ENCODE measurements around the gene SCNN1B.
A peak's percentile ranks its signal among the peaks of the same experiment; 100 is the strongest.
"Not testable (repeated sequence)": the region's sequence is repeated elsewhere in the genome, so short reads cannot be mapped to it uniquely, and the experiment has no call there.

Gene SCNN1B

DNA sequence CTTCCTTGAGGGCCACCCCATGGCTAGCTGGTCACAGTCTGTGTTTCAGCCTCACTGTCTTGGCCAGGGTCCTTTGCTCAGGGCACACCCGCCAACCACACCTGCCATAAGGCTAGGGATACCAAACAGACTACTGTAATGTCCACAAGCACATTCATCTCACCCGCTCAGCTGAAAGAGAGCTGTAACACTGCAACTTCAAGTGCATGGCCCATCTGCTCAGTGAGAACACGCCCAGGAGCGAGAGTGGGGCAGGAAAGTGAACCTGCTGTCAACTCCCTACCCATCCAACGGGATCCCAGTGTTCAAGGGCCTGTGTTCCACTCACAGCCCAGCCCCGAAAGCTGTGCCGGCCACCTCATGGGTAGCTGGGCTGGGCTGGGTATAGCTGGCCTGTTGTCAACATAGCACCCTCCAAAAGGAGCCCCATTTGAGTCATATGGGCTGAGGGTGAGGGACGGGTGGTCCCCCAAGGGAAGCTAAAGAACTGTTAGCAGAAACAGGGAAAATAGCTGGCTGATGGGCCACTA, 55.7 kb downstream of the SCNN1B start:
- no peak for ATAC-seq (replicated peaks)
- Mint-ChIP-seq H3K27me3 (peaks cover 16 to 46% of the 10 kb centered on the region in 2 donors), H3K36me3 (ENCODE audit: insufficient read depth) (peaks cover 4% of the 10 kb centered on the region), H3K4me1 (ENCODE audit: low read depth in 2 of 2) (no peaks in the 10 kb centered on the region), H3K27ac (no peak overlapping the region), H3K4me3 (no peak overlapping the region), H3K9me3 (no peaks in the 10 kb centered on the region)
- DNase-seq, result no peak

- H3K9me3 Mint-ChIP-seq, result no peaks in the 10 kb centered on the region
- DNase-seq (no peak), ATAC-seq (replicated peaks) (no peak)
- H3K4me3 Mint-ChIP-seq, result no peak overlapping the region
- no peak overlapping the region for H3K27ac Mint-ChIP-seq
- H3K36me3 Mint-ChIP-seq (ENCODE audit: insufficient read depth), result peaks cover 4% of the 10 kb centered on the region
- H3K4me1 Mint-ChIP-seq (ENCODE audit: low read depth in 2 of 2), result no peaks in the 10 kb centered on the region
- peaks cover 12 to 35% of the 10 kb centered on the region in 2 donors for H3K27me3 Mint-ChIP-seq
Observed at GRCh38 chr16:23359092-23359760, 57.1 kb downstream of the SCNN1B start.

DNA sequence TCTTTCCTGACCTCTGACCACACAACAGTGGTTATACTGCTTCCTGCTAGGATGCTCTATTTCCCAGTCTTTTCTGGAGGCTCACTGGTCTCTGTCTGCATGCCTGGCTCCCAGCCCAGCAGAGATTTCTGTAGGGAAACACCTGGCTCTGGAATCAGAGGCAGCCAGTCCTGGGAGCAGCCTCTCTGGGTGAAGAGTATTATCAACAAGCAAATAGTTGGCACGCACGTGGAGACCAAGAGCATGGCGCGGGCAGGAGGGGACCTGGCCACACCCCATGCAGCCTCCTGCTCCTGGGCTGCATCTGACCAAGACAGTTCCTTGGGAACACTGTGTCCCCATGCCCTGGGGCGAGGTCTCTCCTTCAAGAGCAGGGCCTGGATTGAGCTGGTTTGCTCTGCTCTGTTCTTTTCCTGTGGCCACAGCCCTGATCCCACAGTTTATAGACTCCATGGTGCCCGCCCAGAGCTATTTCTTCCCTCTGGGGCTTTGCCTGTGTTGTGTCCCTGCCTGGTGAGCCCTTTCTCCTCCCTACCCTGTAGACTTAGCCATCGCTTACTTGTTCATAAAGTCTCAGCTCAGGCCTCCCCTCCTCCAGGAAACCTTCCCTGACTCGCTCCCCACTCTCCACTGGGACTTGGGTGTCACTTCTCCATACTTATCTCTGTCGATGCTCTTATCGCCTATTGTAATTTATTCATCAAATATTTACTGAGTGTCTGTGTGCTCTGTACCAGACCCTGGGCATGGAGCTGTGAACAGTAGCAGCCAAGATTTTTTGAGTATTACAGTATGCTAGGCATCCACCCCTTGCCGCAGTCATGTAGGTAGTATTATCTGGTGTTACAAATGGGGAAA, 60.6 kb downstream of the SCNN1B start:
- Mint-ChIP-seq H3K9me3 (no peaks in the 10 kb centered on the region), H3K36me3 (ENCODE audit: insufficient read depth) (peaks cover 2% of the 10 kb centered on the region), H3K27me3 (peaks cover 0 to 17% of the 10 kb centered on the region in 2 donors), H3K4me1 (ENCODE audit: low read depth in 2 of 2) (peaks cover 3 to 12% of the 10 kb centered on the region in 2 donors), H3K27ac (no peak overlapping the region), H3K4me3 (no peak overlapping the region)
- DNase-seq (no peak), ATAC-seq (replicated peaks) (no peak)

GRCh38 chr16:23365602-23366240, 63.6 kb downstream of the SCNN1B start:
- Mint-ChIP-seq H3K9me3 (no peaks in the 10 kb centered on the region), H3K27me3 (peaks cover 0 to 14% of the 10 kb centered on the region in 2 donors), H3K4me3 (peak overlapping the region in 1 of 2 donors; percentile 13), H3K36me3 (ENCODE audit: insufficient read depth) (peaks cover 2% of the 10 kb centered on the region), H3K4me1 (ENCODE audit: low read depth in 2 of 2) (peaks cover 3 to 12% of the 10 kb centered on the region in 2 donors), H3K27ac (peak overlapping the region in 1 of 2 donors; percentile 35)
- ATAC-seq (replicated peaks) (no peak), DNase-seq (no peak)

DNA sequence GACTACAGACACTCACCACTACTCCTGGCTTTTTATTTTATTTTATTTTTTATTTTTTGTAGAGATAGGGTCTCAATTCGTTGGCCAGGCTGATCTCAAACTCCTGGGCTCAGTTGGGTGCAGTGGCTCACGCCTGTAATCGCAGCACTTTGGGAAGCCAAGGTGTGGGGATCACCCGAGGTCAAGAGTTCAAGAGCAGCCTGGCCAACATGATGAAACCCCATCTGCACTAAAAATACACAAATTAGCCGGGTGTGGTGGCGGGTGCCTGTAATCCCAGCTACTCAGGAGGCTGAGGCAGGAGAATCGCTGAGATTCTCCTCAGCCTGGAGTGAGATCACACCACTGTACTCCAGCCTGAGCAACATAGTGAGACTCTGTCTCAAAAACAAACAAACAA, 64.2 kb downstream of the SCNN1B start:
- not testable (repeated sequence) for H3K27ac Mint-ChIP-seq

GRCh38 chr16:23367564-23367963, 65.5 kb downstream of the SCNN1B start:
- no peaks in the 10 kb centered on the region for H3K9me3 Mint-ChIP-seq

More for the DNA sequence above, 64.2 kb downstream of the SCNN1B start:
- not testable (repeated sequence) for DNase-seq; H3K36me3 Mint-ChIP-seq (ENCODE audit: insufficient read depth); ATAC-seq (replicated peaks); H3K9me3 Mint-ChIP-seq; H3K4me3 Mint-ChIP-seq
- Mint-ChIP-seq H3K4me1 (ENCODE audit: low read depth in 2 of 2) (peaks cover 3 to 12% of the 10 kb centered on the region in 2 donors), H3K27me3 (peaks cover 0 to 18% of the 10 kb centered on the region in 2 donors)

DNA sequence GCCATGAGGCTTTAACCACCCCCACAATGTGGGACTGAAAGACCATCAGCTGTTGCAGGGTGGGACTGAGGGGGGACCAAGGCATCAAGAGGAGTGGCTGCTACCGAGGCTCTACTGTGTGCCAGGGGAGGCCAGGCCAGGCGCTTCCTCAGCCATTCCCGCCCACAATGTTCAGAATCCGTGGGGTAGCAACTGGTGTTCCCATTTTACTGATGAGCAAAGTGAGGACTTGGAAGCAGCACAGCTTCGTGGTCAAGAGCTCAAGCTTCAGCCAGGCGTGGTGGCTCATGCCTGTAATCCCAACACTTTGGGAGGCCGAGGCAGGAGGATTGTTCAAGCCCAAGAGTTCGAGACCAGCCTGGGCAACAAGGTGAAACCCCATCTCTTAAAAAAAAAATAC, 65.9 kb downstream of the SCNN1B start:
- peaks cover 3 to 12% of the 10 kb centered on the region in 2 donors for H3K4me1 Mint-ChIP-seq (ENCODE audit: low read depth in 2 of 2)
- H3K9me3 Mint-ChIP-seq, result no peaks in the 10 kb centered on the region
- peaks cover 2% of the 10 kb centered on the region for H3K36me3 Mint-ChIP-seq (ENCODE audit: insufficient read depth)
- ATAC-seq (replicated peaks) (no peak), DNase-seq (no peak)
- no peak overlapping the region for H3K27ac Mint-ChIP-seq
- H3K27me3 Mint-ChIP-seq, result peaks cover 0 to 12% of the 10 kb centered on the region in 2 donors
- H3K4me3 Mint-ChIP-seq, result no peak overlapping the region

More at GRCh38 chr16:23367564-23367963, 65.5 kb downstream of the SCNN1B start:
- Mint-ChIP-seq H3K27me3 (peaks cover 0 to 15% of the 10 kb centered on the region in 2 donors), H3K27ac (no peak overlapping the region), H3K4me3 (no peak overlapping the region), H3K4me1 (ENCODE audit: low read depth in 2 of 2) (peaks cover 3 to 12% of the 10 kb centered on the region in 2 donors), H3K36me3 (ENCODE audit: insufficient read depth) (peaks cover 2% of the 10 kb centered on the region)
- DNase-seq (no peak), ATAC-seq (replicated peaks) (no peak)

GRCh38 chr16:23368469-23368868, 66.4 kb downstream of the SCNN1B start:
- no peak for DNase-seq
- Mint-ChIP-seq H3K27me3 (peaks cover 4 to 16% of the 10 kb centered on the region in 2 donors), H3K4me1 (ENCODE audit: low read depth in 2 of 2) (peaks cover 3 to 12% of the 10 kb centered on the region in 2 donors), H3K4me3 (no peak overlapping the region), H3K36me3 (ENCODE audit: insufficient read depth) (peaks cover 2% of the 10 kb centered on the region), H3K27ac (no peak overlapping the region), H3K9me3 (no peaks in the 10 kb centered on the region)
- no peak for ATAC-seq (replicated peaks)

GRCh38 chr16:23369416-23369815, 67.3 kb downstream of the SCNN1B start:
- DNase-seq, result no peak
- Mint-ChIP-seq H3K27me3 (peaks cover 8 to 24% of the 10 kb centered on the region in 2 donors), H3K36me3 (ENCODE audit: insufficient read depth) (peaks cover 2% of the 10 kb centered on the region), H3K9me3 (no peaks in the 10 kb centered on the region), H3K27ac (no peak overlapping the region), H3K4me3 (no peak overlapping the region), H3K4me1 (ENCODE audit: low read depth in 2 of 2) (peaks cover 3 to 12% of the 10 kb centered on the region in 2 donors)
- ATAC-seq (replicated peaks), result no peak

GRCh38 chr16:23371368-23371767, 69.3 kb downstream of the SCNN1B start:
- Mint-ChIP-seq H3K9me3 (no peaks in the 10 kb centered on the region), H3K4me3 (no peak overlapping the region), H3K27me3 (peaks cover 8 to 34% of the 10 kb centered on the region in 2 donors), H3K36me3 (ENCODE audit: insufficient read depth) (no peaks in the 10 kb centered on the region), H3K4me1 (ENCODE audit: low read depth in 2 of 2) (no peaks in the 10 kb centered on the region), H3K27ac (no peak overlapping the region)
- no peak for DNase-seq
- ATAC-seq (replicated peaks), result no peak

GRCh38 chr16:23373436-23374219, 71.5 kb downstream of the SCNN1B start:
- DNase-seq, result no peak
- no peaks in the 10 kb centered on the region for H3K36me3 Mint-ChIP-seq (ENCODE audit: insufficient read depth)

GRCh38 chr16:23374721-23375510, 72.8 kb downstream of the SCNN1B start:
- Mint-ChIP-seq H3K36me3 (ENCODE audit: insufficient read depth) (no peaks in the 10 kb centered on the region), H3K27me3 (peaks cover 17 to 57% of the 10 kb centered on the region in 2 donors), H3K27ac (no peak overlapping the region), H3K9me3 (no peaks in the 10 kb centered on the region), H3K4me3 (no peak overlapping the region), H3K4me1 (ENCODE audit: low read depth in 2 of 2) (no peaks in the 10 kb centered on the region)
- DNase-seq (no peak), ATAC-seq (replicated peaks) (no peak)

More at GRCh38 chr16:23373436-23374219, 71.5 kb downstream of the SCNN1B start:
- no peak for ATAC-seq (replicated peaks)
- H3K27me3 Mint-ChIP-seq, result peaks cover 9 to 45% of the 10 kb centered on the region in 2 donors
- H3K27ac Mint-ChIP-seq, result no peak overlapping the region
- no peak overlapping the region for H3K4me3 Mint-ChIP-seq
- no peaks in the 10 kb centered on the region for H3K4me1 Mint-ChIP-seq (ENCODE audit: low read depth in 2 of 2)
- H3K9me3 Mint-ChIP-seq, result no peaks in the 10 kb centered on the region
